ENCODE results near the gene CUEDC1. TPM values are rescaled to one million over a fixed set of nuclear protein-coding genes. Genes with fewer than 3 reads are reported as not detected.
"Not testable (repeated sequence)": the region's sequence is repeated elsewhere in the genome, so short reads cannot be mapped to it uniquely, and the experiment has no call there.

CUEDC1 gene
- total and polyA plus RNA-seq, 2 donors: 14.9 to 57.1 TPM

DNA sequence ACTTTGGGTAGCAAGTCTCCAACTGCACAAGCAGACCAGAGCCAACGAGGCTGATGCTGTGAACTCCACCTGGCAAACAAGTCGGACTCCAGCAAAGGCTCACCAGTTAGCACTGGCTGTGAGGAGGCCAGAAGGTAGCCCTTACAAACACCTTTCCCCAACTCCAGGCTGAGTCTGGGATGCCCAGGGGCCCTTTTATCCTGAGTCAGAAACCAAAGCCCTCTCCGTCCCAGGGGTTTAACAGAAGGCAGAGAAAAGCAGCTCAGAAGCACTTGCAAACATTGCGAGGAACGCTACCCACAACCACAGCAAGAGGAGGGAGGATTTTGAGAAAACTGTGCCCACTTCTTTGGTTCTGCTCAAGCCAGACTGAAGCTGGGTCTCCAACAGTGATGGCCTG, 25.0 kb downstream of the CUEDC1 start:
- DNase-seq (ENCODE audit: extremely low spot score): no peak
- no peak overlapping the region for H3K27ac ChIP-seq (ENCODE audit: low read depth)
- H3K4me3 ChIP-seq (ENCODE audit: low read depth, low read length): no peak overlapping the region
- WGBS: 71% methylated on average over 5 of the region's 5 CpGs
- H3K36me3 ChIP-seq (ENCODE audit: insufficient read depth): no peaks in the 10 kb centered on the region
- H3K4me1 ChIP-seq (ENCODE audit: insufficient read depth): no peaks in the 10 kb centered on the region

DNA sequence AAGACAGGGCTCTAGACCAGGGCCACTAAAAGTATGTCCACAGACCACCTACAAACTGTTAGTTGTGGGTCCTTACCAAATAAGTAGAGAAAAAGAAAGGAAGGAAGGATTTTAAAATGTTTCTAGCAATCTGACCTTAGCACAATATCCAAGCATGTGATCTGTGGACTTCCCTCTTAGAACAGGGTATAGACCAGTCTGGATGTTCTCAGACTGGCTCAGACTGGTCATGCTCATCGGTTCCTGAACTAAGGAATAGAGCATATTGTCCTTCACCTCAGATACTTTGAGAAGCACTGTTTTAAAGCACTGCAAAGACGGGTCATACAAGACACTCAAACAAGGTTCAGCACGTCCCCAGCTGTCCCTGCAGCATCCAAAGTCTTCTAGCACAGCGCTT, 25.8 kb downstream of the CUEDC1 start:
- Histone ChIP-seq H3K4me1 (ENCODE audit: insufficient read depth) (no peaks in the 10 kb centered on the region), H3K36me3 (ENCODE audit: insufficient read depth) (no peaks in the 10 kb centered on the region), H3K27ac (ENCODE audit: low read depth) (no peak overlapping the region), H3K4me3 (ENCODE audit: low read depth, low read length) (no peak overlapping the region)
- 50% methylated on average over 4 of the region's 4 CpGs for WGBS
- DNase-seq (ENCODE audit: extremely low spot score): no peak

DNA sequence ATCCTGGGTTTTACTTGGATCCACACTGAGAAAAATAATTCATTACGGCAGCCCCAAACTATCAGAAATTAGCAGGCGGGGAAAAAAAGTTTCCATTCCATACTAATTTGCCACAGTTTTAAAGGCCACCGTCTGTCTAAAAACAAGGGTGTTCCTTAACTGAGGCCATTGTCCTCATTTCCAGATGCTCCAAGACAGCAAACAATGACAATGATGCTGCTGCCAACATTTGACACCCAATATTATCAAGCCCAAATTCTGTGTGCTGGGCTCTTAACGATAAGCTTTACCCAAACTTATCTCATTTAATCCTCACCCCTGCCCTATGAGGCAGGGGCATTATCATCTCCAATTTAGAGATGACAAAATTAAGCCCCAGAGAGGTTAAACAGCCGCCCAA, 26.3 kb downstream of the CUEDC1 start:
- Histone ChIP-seq H3K4me1 (ENCODE audit: insufficient read depth) (no peaks in the 10 kb centered on the region), H3K27ac (ENCODE audit: low read depth) (no peak overlapping the region), H3K4me3 (ENCODE audit: low read depth, low read length) (no peak overlapping the region), H3K36me3 (ENCODE audit: insufficient read depth) (no peaks in the 10 kb centered on the region)
- DNase-seq (ENCODE audit: extremely low spot score): no peak
- WGBS: 34% methylated on average over 5 of the region's 5 CpGs

DNA sequence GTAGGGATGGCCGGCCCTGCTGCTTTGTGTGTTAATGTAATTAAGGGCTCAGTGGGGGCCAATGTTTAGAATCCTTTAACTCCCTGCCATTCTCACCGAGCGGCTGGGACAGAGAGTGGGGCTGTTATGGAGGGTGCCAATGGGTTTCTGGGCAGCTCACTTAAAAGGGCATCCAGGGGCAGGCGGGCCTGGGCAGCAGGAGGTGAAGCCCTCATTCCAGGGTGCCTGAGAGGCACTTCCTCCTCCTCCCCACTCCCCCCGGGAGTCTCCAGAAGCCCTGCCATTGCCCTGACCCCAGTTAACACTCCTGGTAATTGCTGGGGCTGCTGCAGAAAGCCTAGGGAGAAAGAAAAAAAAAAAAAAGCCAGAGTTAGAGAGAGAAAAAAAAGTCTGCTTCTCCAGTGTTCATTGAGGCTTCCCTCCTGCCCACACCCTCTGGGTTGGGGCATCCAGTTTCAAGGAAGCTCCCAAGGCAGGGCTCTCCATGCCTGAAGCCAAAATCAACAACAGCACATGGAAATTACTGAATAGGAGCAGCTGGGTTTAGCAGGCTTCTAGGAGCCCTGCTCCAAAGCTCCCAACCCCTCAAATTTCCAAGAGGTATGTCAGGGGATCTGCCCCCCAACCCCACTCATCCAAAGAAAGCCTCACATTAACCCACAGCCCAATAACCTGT, 28.0 kb downstream of the CUEDC1 start:
- WGBS: 39% methylated on average over 5 of the region's 5 CpGs
- peaks cover under 1% of the 10 kb centered on the region for H3K4me1 ChIP-seq (ENCODE audit: insufficient read depth)
- no peak overlapping the region for H3K4me3 ChIP-seq (ENCODE audit: low read depth, low read length)
- no peak for DNase-seq (ENCODE audit: extremely low spot score)
- no peaks in the 10 kb centered on the region for H3K36me3 ChIP-seq (ENCODE audit: insufficient read depth)
- no peak overlapping the region for H3K27ac ChIP-seq (ENCODE audit: low read depth)

DNA sequence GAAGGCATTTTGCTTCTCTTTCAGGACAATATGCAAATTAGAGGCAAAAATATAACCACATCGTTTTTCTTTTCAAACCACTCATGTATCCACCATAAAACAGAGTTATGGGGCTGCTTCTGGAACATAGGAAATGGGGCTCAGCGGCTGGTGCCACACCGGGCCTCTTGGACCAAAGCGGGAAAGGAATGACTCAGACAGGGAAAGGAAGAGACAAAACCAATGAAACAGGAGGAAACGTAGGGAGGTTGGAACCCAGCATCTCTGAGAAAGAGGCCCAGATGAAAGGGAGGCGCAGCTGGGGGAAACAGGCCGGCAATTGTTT, 28.5 kb downstream of the CUEDC1 start:
- Histone ChIP-seq H3K4me3 (ENCODE audit: low read depth, low read length) (no peak overlapping the region), H3K27ac (ENCODE audit: low read depth) (no peak overlapping the region)

DNA sequence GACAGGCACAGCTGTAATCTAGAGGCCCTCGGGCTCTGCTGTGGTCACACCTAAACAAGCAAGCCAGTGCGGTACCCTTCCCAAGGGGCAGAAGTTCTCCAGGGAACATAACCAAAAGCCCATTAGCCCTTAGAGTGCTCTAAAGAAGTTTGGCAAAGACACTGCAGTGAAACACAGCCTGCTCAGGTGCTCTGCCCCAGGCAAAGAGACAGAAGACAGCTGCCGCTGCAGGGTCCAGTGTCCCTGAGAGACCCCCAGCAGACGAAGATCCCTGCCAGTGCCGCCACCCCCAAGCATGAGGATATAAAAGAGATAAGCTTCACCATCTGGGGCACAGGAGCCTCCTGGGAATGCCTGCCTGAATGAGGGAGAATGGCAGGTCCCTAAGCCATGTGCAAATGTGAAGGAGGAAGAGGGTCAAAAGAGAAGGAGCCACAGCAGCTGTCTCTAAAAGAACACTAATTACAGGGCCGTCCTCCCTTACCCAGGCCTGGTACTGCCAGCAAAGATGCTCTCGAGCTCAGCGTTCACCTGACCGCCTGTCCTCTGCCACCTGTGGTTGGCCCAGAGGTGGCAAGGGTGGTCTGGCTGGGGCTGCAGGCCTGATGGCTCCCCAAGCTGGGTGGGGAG, 29.7 kb downstream of the CUEDC1 start:
- Histone ChIP-seq H3K4me3 (ENCODE audit: low read depth, low read length) (no peak overlapping the region), H3K36me3 (ENCODE audit: insufficient read depth) (no peaks in the 10 kb centered on the region), H3K27ac (ENCODE audit: low read depth) (no peak overlapping the region), H3K4me1 (ENCODE audit: insufficient read depth) (peaks cover 4% of the 10 kb centered on the region)
- no peak for DNase-seq (ENCODE audit: extremely low spot score)
- 76% methylated on average over 9 of the region's 9 CpGs for WGBS

More for the DNA sequence above, 28.5 kb downstream of the CUEDC1 start:
- no peaks in the 10 kb centered on the region for H3K36me3 ChIP-seq (ENCODE audit: insufficient read depth)
- 54% methylated on average over 7 of the region's 7 CpGs for WGBS
- peaks cover 4% of the 10 kb centered on the region for H3K4me1 ChIP-seq (ENCODE audit: insufficient read depth)
- no peak for DNase-seq (ENCODE audit: extremely low spot score)

DNA sequence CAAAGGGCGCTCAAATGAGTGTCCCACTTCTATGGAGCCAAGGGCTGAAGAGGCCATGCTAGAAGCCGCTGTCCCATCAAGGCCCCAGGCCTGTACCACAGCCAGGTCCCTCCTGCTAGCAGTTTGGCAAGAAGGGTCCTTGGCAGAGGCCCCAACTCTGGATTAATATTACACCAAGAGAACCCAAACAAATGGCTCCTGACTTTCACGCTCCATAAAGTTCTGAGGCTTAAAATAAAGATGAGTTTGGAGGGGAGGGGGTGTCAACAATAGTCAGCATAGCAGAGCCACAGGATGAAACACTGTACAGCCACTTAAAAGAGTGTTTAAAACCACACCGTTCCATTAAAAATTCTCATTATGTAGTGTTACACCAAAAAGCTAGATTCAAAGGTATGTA, 30.5 kb downstream of the CUEDC1 start:
- Histone ChIP-seq H3K4me3 (ENCODE audit: low read depth, low read length) (no peak overlapping the region), H3K36me3 (ENCODE audit: insufficient read depth) (no peaks in the 10 kb centered on the region), H3K4me1 (ENCODE audit: insufficient read depth) (peaks cover 4% of the 10 kb centered on the region), H3K27ac (ENCODE audit: low read depth) (no peak overlapping the region)
- 61% methylated on average over 4 of the region's 4 CpGs for WGBS
- DNase-seq (ENCODE audit: extremely low spot score): no peak

DNA sequence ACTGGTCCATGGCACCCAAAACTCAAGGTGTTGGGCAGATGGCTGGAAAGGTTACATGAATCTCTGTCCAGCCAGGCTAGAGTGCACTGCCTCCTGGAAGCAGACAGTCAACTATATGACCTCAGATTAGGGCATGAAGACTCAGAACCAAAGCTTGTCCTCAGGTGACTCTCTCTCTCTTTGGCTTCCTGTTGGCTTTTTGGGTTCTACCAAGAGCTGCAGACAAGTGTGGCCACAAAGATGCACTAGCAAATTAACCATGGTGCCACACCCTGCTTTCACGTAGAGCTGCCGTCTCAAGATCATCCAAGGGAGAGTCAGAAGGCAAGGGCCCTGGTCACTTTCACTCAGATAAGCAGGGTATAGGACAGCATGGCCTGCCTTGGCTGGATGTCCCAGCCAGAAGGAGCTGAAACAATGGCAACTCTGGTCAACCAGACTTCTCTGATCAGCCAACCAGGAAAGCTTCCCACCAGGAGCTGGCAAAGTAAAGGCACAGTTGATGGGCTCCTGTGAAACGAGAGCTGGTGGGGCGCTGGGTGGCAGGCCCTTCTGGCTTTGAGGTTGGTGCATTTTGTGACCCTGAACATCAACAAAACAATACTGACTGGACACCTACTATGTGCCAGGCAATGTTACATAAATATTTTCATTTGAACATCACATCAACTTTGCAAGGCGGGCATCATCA, 31.9 kb downstream of the CUEDC1 start:
- no peak overlapping the region for H3K27ac ChIP-seq (ENCODE audit: low read depth)
- WGBS: 88% methylated on average over 5 of the region's 5 CpGs
- peaks cover 4% of the 10 kb centered on the region for H3K4me1 ChIP-seq (ENCODE audit: insufficient read depth)
- no peak overlapping the region for H3K4me3 ChIP-seq (ENCODE audit: low read depth, low read length)
- H3K36me3 ChIP-seq (ENCODE audit: insufficient read depth): no peaks in the 10 kb centered on the region
- DNase-seq (ENCODE audit: extremely low spot score): no peak

DNA sequence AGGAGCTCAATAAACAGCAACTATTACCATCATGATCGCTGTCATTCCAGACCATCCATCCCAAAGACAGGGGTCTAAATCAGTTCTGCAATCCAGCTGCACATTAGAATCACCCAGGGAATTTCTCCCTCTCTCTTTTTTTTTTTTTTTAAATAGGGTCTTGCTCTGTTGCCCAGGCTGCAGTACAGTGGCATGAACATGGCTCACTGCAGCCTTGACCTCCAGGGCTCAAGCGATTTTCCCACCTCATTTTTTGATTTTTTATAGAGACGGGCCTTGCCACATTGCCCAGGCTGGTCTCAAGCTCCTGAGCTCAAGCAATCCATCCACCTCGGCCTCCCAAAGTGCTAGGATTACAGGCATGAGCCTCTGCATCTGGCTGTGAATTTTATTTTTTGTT, 32.5 kb downstream of the CUEDC1 start:
- H3K27ac ChIP-seq (ENCODE audit: low read depth); H3K36me3 ChIP-seq (ENCODE audit: insufficient read depth); DNase-seq (ENCODE audit: extremely low spot score); H3K4me3 ChIP-seq (ENCODE audit: low read depth, low read length); H3K4me1 ChIP-seq (ENCODE audit: insufficient read depth): not testable (repeated sequence)
- 94% methylated on average over 4 of the region's 4 CpGs for WGBS

DNA sequence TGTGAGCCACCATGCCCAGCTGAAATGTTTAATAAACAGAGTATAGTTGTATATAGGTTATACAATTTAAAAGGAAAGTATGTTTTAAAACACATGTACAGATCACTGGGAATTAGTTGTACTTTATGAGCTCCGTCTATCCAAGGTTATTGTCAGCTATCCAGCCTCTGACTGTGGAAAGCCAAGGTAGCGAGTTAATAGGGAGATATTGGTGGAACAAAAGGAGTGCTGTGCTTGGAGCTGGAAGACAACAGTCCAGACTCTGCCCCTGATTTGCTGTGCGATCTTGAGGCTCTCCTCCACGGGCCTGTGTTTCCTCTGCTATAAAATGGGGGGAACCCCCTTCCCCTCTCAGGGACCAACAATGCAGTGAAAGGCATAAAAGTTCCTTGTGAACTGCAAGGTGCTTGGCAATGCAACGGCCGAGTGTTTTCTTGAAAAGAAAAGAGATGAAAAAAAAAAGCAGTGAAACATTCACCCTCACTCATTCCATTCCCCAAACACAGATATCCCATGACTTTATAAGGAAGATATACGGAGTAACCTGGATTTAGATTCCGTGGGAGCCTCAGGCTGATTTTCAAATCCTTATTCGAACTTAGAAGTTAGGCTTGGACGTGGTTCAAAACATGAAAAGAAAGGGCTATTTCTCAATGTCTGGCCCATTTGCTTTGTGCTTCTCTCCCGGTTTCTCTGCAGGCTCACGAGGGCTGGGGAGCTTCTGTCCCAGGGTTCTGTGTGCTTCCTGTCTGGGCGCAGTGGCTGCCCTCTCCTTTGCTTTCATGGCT, 34.1 kb downstream of the CUEDC1 start:
- 24% methylated on average over 13 of the region's 13 CpGs for WGBS
- H3K27ac ChIP-seq (ENCODE audit: low read depth): peak overlapping the region; percentile 48
- no peaks in the 10 kb centered on the region for H3K36me3 ChIP-seq (ENCODE audit: insufficient read depth)
- DNase-seq (ENCODE audit: extremely low spot score): no peak
- peaks cover 4% of the 10 kb centered on the region for H3K4me1 ChIP-seq (ENCODE audit: insufficient read depth)
- H3K4me3 ChIP-seq (ENCODE audit: low read depth, low read length): no peak overlapping the region

DNA sequence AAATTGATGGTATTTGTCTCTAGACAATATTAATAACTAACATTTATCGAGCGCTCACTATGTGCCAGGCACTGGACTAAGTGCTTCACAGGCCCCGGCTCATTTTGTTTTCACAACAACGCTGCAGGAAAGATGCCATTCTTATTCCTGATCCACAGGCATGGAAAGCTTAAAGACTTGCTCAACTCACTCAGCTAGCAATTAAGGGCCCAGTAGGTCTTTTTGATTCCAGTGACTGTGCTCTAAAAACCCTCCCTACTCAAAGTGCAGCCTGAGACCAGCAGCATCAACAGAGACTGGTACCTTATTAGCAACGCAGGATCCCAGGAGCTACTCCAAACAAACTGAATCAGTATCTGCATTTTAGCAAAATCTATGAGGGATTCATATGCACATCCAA, 35.3 kb downstream of the CUEDC1 start:
- Histone ChIP-seq H3K4me3 (ENCODE audit: low read depth, low read length) (no peak overlapping the region), H3K27ac (ENCODE audit: low read depth) (no peak overlapping the region), H3K4me1 (ENCODE audit: insufficient read depth) (peaks cover 4% of the 10 kb centered on the region), H3K36me3 (ENCODE audit: insufficient read depth) (no peaks in the 10 kb centered on the region)
- no peak for DNase-seq (ENCODE audit: extremely low spot score)
- 74% methylated on average over 5 of the region's 5 CpGs for WGBS

DNA sequence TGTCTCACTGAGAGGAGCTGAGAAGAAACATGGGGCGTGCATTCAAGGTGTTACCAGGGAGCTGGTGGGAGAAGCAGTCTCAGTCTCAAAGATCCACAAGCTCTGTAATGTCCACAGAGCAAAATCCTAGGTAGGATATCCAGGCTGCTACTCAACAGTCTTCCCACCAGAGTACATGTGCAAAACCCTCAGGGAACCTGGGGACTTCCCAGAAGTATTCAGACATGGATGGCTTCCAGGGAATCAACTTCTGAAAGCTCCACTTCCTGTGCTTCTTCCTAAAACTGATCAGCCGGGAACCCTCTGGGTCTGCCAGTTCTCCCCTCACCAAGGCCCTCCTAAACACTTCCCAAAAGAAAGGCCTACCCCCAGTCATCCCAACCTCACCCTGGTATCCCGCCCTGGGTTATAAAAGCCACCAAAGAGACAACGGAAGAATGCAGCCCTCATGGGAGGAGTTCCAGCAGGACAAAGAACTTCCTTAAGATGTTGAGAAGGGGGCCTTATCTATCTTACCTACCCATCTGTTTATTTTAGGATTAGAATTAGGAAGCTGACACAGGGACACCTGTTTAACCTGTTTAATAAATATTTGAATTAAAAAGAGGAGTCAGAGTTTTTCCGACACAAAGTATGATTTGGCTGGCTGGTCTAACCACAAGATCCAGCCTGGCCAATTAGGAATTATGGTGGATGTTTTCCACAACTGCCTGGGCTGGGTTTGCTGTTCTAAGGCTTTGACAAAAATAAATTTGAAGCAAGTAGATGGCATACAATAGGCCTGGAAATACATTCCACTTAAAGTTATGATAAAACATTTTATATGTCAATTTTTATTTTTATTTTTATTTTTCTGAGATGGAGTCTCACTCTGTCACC, 37.0 kb downstream of the CUEDC1 start:
- H3K4me3 ChIP-seq (ENCODE audit: low read depth, low read length): no peak overlapping the region
- H3K4me1 ChIP-seq (ENCODE audit: insufficient read depth): peaks cover 4% of the 10 kb centered on the region
- H3K27ac ChIP-seq (ENCODE audit: low read depth): no peak overlapping the region
- DNase-seq (ENCODE audit: extremely low spot score): no peak
- WGBS: 45% methylated on average over 5 of the region's 5 CpGs
- H3K36me3 ChIP-seq (ENCODE audit: insufficient read depth): no peaks in the 10 kb centered on the region

Data from urinary bladder (tissue), 4 donors.